GM18520 (cell line): ENCODE data around the gene MARCHF4.
A peak's percentile ranks its signal among the peaks of the same experiment; 100 is the strongest.
"Not testable (repeated sequence)": the region's sequence is repeated elsewhere in the genome, so short reads cannot be mapped to it uniquely, and the experiment has no call there.

ENCODE experiments used
- ATAC-seq: cut with Tn5 transposase; IDR thresholded peaks from one replicate; pipeline ENCODE4 v1.9.1; 2021; ENCODE audit not compliant: unreplicated experiment

Gene MARCHF4

GRCh38 chr2:216392018-216392562 lies 19.8 kb upstream of the MARCHF4 start:
- no peak for ATAC-seq

- no peak for ATAC-seq
These were observed 19.1 kb upstream of the MARCHF4 start for GRCh38 chr2:216391401-216391800.

GRCh38 chr2:216389570-216389969 lies 17.3 kb upstream of the MARCHF4 start:
- no peak for ATAC-seq

GRCh38 chr2:216388046-216388884 lies 16.0 kb upstream of the MARCHF4 start:
- peak; percentile 71 for ATAC-seq

- ATAC-seq = no peak
These were observed 15.0 kb upstream of the MARCHF4 start for GRCh38 chr2:216387262-216387661.

GRCh38 chr2:216385478-216385877 lies 13.2 kb upstream of the MARCHF4 start:
- ATAC-seq = no peak

GRCh38 chr2:216384409-216384808 lies 12.1 kb upstream of the MARCHF4 start:
- ATAC-seq = not testable (repeated sequence)

- no peak for ATAC-seq
These were observed 7.7 kb upstream of the MARCHF4 start for GRCh38 chr2:216379977-216380376.

GRCh38 chr2:216375286-216375685 lies 3.0 kb upstream of the MARCHF4 start:
- ATAC-seq = no peak

- no peak for ATAC-seq
These were observed 1.6 kb upstream of the MARCHF4 start for GRCh38 chr2:216373896-216374295.

GRCh38 chr2:216372761-216373291 lies 543 bp upstream of the MARCHF4 start:
- ATAC-seq = no peak

GRCh38 chr2:216370961-216371712 lies 1.1 kb downstream of the MARCHF4 start:
- no peak for ATAC-seq

GRCh38 chr2:216369821-216370220 lies 2.5 kb downstream of the MARCHF4 start:
- no peak for ATAC-seq

- ATAC-seq = no peak
These were observed 5.4 kb downstream of the MARCHF4 start for GRCh38 chr2:216366777-216367471.

GRCh38 chr2:216365518-216365917 lies 6.8 kb downstream of the MARCHF4 start:
- ATAC-seq = no peak

GRCh38 chr2:216363221-216363620 lies 9.1 kb downstream of the MARCHF4 start:
- ATAC-seq = no peak

GRCh38 chr2:216362730-216363129 lies 9.6 kb downstream of the MARCHF4 start:
- ATAC-seq = no peak

GRCh38 chr2:216355711-216356110 lies 16.6 kb downstream of the MARCHF4 start:
- no peak for ATAC-seq

GRCh38 chr2:216354306-216354705 lies 18.0 kb downstream of the MARCHF4 start:
- no peak for ATAC-seq

GRCh38 chr2:216352653-216353270 lies 19.5 kb downstream of the MARCHF4 start:
- no peak for ATAC-seq
